Hematopoietic multipotent progenitor cell treated with erythropoietin and hydrocortisone succinate and interleukin-3 and kit ligand, for 15 days (in vitro differentiated cells): ENCODE measurements around the gene IGSF23.
"Not testable (repeated sequence)": the region's sequence is repeated elsewhere in the genome, so short reads cannot be mapped to it uniquely, and the experiment has no call there.

ENCODE experiments used
- DNase-seq: peaks from one replicate; pipeline ENCODE4 v3.0.0-alpha.2; 2015; ENCODE audit warnings: low spot score

The IGSF23 gene

GRCh38 chr19:44587963-44588770 lies 25.2 kb upstream of the IGSF23 start:
- DNase-seq = no peak

- DNase-seq = no peak
Observed at GRCh38 chr19:44588771-44589112, 24.6 kb upstream of the IGSF23 start.

GRCh38 chr19:44590245-44591059 lies 22.9 kb upstream of the IGSF23 start:
- no peak for DNase-seq

GRCh38 chr19:44591340-44591993 lies 21.9 kb upstream of the IGSF23 start:
- DNase-seq = not testable (repeated sequence)

- no peak for DNase-seq
Observed at GRCh38 chr19:44592451-44592890, 20.9 kb upstream of the IGSF23 start.

- no peak for DNase-seq
Observed at GRCh38 chr19:44593294-44593693, 20.1 kb upstream of the IGSF23 start.

- DNase-seq = not testable (repeated sequence)
Observed at GRCh38 chr19:44593866-44594266, 19.5 kb upstream of the IGSF23 start.

GRCh38 chr19:44596428-44597130 lies 16.8 kb upstream of the IGSF23 start:
- DNase-seq = no peak

GRCh38 chr19:44597131-44597491 lies 16.3 kb upstream of the IGSF23 start:
- DNase-seq = no peak

GRCh38 chr19:44598355-44598754 lies 15.0 kb upstream of the IGSF23 start:
- DNase-seq = no peak

- no peak for DNase-seq
Observed at GRCh38 chr19:44598880-44599279, 14.5 kb upstream of the IGSF23 start.

- DNase-seq = no peak
Observed at GRCh38 chr19:44600466-44600865, 12.9 kb upstream of the IGSF23 start.

GRCh38 chr19:44602081-44602480 lies 11.3 kb upstream of the IGSF23 start:
- DNase-seq = no peak

- no peak for DNase-seq
Observed at GRCh38 chr19:44603201-44603945, 10.0 kb upstream of the IGSF23 start.

- no peak for DNase-seq
Observed at GRCh38 chr19:44604241-44604640, 9.1 kb upstream of the IGSF23 start.

- DNase-seq = no peak
Observed at GRCh38 chr19:44605547-44605946, 7.8 kb upstream of the IGSF23 start.

GRCh38 chr19:44607049-44607448 lies 6.3 kb upstream of the IGSF23 start:
- no peak for DNase-seq

GRCh38 chr19:44607917-44608316 lies 5.4 kb upstream of the IGSF23 start:
- no peak for DNase-seq

GRCh38 chr19:44608391-44608821 lies 5.0 kb upstream of the IGSF23 start:
- no peak for DNase-seq

GRCh38 chr19:44609219-44609618 lies 4.1 kb upstream of the IGSF23 start:
- no peak for DNase-seq

- not testable (repeated sequence) for DNase-seq
Observed at GRCh38 chr19:44610497-44610896, 2.9 kb upstream of the IGSF23 start.
